Uterus (tissue), 2 donors: ENCODE results near the gene SLC44A5.

Source experiments
- CTCF ChIP-seq, 4 experiments: fragments of 200-600 bp in 2 of 4; fragments of 450-650 bp in 2 of 4; sonication (generic) in 2 of 4; IDR thresholded peaks; one replicate each; pipeline ENCODE4 v1.5.1; 2016 to 2019; ENCODE audit warnings: antibody characterized with exemption in 4 of 4, mild to moderate bottlenecking in 2 of 4, moderate library complexity in 1 of 4
- POLR2A ChIP-seq, 2 donors: fragments of 450-650 bp; IDR thresholded peaks; one replicate each; pipeline ENCODE4 v1.6.1; 2016; ENCODE audit warnings: antibody characterized with exemption in 2 of 2, mild to moderate bottlenecking in 1 of 2, moderate library complexity in 1 of 2

- TF ChIP-seq CTCF (IDR thresholded peaks at IDR 0.05) = no peak
- TF ChIP-seq POLR2A (IDR thresholded peaks at IDR 0.05) = no peak
Measured at GRCh38 chr1:75166821-75167220, 444.1 kb downstream of the SLC44A5 start.
